ENCODE measurements around the gene HM13. TPM values are rescaled to one million over a fixed set of nuclear protein-coding genes. Genes with fewer than 3 reads are reported as not detected.

HM13 gene
- total and polyA plus RNA-seq, 2 of the 13 experiments (the other 11 are each of a cell fraction or from before 2014, with no cell fraction given), result 118 to 243 TPM

DNA sequence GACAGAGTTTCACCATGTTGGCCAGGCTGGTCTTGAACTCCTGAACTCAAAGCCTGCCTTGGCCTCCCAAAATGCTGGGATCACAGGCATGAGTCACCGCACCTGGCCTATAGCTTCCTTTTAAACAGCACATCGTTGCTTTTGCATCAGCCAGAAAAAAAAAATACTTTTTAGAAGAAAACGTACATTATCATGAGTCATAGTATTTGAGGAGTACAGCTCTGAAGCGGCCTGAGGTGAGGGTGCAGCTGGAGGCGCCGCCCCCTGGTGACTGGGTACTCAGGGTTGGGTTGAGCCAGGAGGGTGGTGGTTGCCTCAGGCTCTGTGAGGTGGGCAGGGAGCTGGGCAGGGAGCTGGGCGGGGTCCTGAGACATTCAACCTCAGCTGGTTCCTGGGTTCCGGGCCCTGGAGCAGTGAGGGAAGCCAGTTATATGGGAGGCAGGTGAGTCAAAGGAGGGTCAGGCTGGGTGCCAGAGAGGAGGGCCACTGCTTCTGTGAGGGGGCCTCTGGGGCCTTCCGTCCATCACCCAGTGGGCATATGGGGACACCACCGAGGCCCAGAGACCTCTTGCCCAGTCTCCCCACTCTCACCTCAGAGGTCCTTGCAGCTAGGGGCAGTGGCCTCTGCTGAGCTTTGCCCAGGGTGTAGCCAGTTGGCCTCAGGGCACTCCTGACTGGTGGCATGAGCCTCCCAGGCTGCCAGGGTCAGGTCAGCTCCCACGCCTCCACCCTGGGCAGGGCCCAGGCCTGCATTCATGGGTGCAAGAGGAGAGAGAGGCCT lies 79.2 kb downstream of the HM13 start (continued):
- TF ChIP-seq ZNF503 (CRISPR knock-in tag; IDR thresholded peaks at IDR 0.05), result no peak
- no peak for TF ChIP-seq TCF7L2 (IDR thresholded peaks at IDR 0.05; ENCODE audit: low read depth, low read length)
- no peak for TF ChIP-seq HES4 (CRISPR knock-in tag; IDR thresholded peaks at IDR 0.05; ENCODE audit: borderline replicate concordance)
- TF ChIP-seq, protein P1, sequence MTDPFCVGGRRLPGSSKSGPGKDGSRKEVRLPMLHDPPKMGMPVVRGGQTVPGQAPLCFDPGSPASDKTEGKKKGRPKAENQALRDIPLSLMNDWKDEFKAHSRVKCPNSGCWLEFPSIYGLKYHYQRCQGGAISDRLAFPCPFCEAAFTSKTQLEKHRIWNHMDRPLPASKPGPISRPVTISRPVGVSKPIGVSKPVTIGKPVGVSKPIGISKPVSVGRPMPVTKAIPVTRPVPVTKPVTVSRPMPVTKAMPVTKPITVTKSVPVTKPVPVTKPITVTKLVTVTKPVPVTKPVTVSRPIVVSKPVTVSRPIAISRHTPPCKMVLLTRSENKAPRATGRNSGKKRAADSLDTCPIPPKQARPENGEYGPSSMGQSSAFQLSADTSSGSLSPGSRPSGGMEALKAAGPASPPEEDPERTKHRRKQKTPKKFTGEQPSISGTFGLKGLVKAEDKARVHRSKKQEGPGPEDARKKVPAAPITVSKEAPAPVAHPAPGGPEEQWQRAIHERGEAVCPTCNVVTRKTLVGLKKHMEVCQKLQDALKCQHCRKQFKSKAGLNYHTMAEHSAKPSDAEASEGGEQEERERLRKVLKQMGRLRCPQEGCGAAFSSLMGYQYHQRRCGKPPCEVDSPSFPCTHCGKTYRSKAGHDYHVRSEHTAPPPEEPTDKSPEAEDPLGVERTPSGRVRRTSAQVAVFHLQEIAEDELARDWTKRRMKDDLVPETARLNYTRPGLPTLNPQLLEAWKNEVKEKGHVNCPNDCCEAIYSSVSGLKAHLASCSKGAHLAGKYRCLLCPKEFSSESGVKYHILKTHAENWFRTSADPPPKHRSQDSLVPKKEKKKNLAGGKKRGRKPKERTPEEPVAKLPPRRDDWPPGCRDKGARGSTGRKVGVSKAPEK (CRISPR knock-in tag; IDR thresholded peaks at IDR 0.05; ENCODE audit: borderline replicate concordance), result no peak
- TF ChIP-seq, protein P2, sequence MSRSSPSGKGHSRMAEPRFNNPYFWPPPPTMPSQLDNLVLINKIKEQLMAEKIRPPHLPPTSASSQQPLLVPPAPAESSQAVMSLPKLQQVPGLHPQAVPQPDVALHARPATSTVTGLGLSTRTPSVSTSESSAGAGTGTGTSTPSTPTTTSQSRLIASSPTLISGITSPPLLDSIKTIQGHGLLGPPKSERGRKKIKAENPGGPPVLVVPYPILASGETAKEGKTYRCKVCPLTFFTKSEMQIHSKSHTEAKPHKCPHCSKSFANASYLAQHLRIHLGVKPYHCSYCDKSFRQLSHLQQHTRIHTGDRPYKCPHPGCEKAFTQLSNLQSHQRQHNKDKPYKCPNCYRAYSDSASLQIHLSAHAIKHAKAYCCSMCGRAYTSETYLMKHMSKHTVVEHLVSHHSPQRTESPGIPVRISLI (CRISPR knock-in tag; IDR thresholded peaks at IDR 0.05; ENCODE audit: borderline replicate concordance), result peak; percentile 83
- TF ChIP-seq HDAC1 (CRISPR knock-in tag; IDR thresholded peaks at IDR 0.05), result 0 out of 2 replicates have a peak, but pooled peaks have one; percentile 14
- TF ChIP-seq ZNF263 (CRISPR knock-in tag; IDR thresholded peaks at IDR 0.05), result no peak
- TF ChIP-seq, protein P3, sequence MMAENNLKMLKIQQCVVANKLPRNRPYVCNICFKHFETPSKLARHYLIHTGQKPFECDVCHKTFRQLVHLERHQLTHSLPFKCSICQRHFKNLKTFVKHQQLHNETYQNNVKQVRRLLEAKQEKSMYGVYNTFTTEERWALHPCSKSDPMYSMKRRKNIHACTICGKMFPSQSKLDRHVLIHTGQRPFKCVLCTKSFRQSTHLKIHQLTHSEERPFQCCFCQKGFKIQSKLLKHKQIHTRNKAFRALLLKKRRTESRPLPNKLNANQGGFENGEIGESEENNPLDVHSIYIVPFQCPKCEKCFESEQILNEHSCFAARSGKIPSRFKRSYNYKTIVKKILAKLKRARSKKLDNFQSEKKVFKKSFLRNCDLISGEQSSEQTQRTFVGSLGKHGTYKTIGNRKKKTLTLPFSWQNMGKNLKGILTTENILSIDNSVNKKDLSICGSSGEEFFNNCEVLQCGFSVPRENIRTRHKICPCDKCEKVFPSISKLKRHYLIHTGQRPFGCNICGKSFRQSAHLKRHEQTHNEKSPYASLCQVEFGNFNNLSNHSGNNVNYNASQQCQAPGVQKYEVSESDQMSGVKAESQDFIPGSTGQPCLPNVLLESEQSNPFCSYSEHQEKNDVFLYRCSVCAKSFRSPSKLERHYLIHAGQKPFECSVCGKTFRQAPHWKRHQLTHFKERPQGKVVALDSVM (CRISPR knock-in tag; IDR thresholded peaks at IDR 0.05), result peak; percentile 43; the same call in 1 of the 2 replicates
- peak; percentile 82 for TF ChIP-seq AGO1 (IDR thresholded peaks at IDR 0.05; ENCODE audit: low read depth, low read length, poor library complexity, severe bottlenecking)
- no peak for TF ChIP-seq HOXA7 (CRISPR knock-in tag; IDR thresholded peaks at IDR 0.05)
- no peak for TF ChIP-seq EZH2 (conservative IDR thresholded peaks at IDR 0.05; ENCODE audit: low read depth, low read length)
- TF ChIP-seq MED13 (CRISPR knock-in tag; IDR thresholded peaks at IDR 0.05), result no peak
- TF ChIP-seq HINFP (CRISPR knock-in tag; IDR thresholded peaks at IDR 0.05; ENCODE audit: low read depth), result no peak
- no peak for TF ChIP-seq FIP1L1 (IDR thresholded peaks at IDR 0.05; ENCODE audit: borderline replicate concordance, insufficient read depth, low read depth, low read length)
- no peak for TF ChIP-seq MTA3 (CRISPR knock-in tag; IDR thresholded peaks at IDR 0.05)
- TF ChIP-seq NR2F6 (IDR thresholded peaks at IDR 0.05), result no peak
- TF ChIP-seq NR2F6 (CRISPR knock-in tag; IDR thresholded peaks at IDR 0.05), result peak; percentile 72
- peak; percentile 36; the same call in 1 of the 2 replicates for TF ChIP-seq ZBTB7B (CRISPR knock-in tag; IDR thresholded peaks at IDR 0.05)
- no peak for TF ChIP-seq ZFYVE20 (CRISPR knock-in tag; IDR thresholded peaks at IDR 0.05; ENCODE audit: borderline replicate concordance, low read depth)
- TF ChIP-seq MBD4 (IDR thresholded peaks at IDR 0.05; ENCODE audit: borderline replicate concordance, low read length), result no peak

Measured in HepG2 (cell line).